NCI-H1436 (cell line): Measurements from ENCODE around the gene PTPRE.
"Not testable (repeated sequence)": the region's sequence is repeated elsewhere in the genome, so short reads cannot be mapped to it uniquely, and the experiment has no call there.

Experiments used
- DNase-seq: peaks from one replicate; lab custom pipeline; 2025; lab: John Stamatoyannopoulos, UW

PTPRE gene

DNA sequence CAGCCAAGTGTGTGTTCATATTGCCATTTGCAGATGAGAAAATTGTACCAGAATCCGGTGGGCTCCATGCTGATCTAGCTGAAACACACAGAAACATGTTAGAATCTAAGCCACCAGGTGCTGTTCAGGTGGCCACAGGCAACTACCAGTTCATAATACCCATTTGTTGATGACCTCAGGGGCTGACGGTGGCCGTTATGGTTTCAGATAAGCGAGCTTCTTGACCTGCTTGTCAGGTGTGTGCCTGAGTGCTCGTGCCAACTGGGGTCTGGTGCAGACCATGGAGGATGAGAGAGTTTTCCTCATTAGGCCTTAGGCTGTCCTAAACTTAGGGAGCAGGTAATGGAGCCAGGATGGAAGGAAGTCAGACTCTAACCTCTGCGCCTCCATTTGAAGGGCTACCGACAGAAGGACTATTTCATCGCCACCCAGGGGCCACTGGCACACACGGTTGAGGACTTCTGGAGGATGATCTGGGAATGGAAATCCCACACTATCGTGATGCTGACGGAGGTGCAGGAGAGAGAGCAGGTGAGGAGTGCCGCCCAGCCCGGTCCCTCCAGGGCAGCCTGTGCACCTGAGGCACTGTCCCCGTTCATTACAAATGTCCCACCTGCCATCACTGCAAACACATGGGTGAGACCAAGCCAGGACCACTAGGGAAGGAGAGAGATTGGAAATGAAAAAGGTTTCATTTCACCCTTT, 166.2 kb downstream of the PTPRE start:
- DNase-seq = no peak

DNA sequence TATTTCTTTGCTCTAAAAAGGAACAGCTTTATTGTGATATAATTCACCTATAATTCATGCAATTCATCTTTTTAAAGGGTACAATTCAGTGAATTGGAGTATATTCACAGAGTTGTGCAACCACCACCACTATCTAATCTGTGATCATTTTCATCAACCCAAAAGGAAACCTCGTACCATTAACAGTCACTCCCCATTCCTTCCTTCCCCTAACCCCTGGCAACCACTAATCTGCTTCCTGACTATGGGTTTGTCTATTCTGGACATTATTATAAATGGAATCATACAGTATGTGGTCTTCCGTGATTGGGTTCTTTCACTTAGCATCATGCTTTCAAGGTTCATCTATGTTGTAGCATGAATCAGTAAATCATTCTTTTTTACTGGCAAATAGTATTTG, 167.0 kb downstream of the PTPRE start:
- no peak for DNase-seq

DNA sequence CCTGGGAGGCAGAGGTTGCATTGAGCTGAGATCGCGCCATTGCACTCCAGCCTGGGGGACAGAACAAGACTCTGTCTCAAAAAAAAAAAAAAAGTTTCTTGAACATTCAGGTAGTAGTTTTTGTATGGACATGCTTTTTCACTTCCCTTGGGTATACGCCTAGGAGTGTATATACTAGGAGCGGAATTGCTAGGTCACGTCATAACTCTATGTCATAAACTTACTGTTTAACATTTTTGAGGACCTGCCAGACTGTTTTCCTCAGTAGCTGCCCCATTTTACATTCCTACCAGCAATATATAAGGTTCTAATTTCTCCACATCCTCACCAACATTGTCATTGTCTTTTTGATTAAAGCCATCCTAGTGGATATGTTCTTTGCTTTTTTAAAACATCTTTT, 167.7 kb downstream of the PTPRE start:
- no peak for DNase-seq

DNA sequence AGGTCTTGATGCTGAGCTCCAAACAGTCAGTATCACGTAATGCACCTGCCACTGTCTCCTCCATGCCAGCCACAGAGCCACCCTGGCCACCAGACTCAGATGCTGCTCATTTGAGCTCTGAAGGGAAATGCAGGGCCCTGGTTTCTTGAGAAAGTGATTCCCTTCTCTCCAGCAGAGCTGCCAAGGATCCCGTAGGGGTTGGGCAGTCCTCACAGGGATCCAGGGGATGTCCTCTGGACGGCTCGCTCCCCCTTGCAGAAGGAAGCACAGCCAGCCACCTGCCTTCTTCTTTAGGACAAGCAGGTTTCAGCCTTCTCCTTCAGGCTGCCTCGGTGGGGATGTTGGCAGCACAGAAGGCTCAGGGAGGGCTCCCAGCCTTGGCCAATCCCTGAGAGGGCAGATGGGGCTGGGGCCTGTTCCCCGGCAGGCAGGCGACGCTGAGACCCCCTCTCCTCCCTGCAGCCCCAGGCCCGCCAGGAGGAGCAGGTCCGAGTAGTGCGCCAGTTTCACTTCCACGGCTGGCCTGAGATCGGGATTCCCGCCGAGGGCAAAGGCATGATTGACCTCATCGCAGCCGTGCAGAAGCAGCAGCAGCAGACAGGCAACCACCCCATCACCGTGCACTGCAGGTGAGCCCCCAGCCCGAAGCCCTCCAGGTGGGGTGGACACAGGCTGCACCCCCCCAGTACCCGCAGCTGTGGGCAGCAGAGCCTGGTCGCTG, 170.4 kb downstream of the PTPRE start:
- no peak for DNase-seq

DNA sequence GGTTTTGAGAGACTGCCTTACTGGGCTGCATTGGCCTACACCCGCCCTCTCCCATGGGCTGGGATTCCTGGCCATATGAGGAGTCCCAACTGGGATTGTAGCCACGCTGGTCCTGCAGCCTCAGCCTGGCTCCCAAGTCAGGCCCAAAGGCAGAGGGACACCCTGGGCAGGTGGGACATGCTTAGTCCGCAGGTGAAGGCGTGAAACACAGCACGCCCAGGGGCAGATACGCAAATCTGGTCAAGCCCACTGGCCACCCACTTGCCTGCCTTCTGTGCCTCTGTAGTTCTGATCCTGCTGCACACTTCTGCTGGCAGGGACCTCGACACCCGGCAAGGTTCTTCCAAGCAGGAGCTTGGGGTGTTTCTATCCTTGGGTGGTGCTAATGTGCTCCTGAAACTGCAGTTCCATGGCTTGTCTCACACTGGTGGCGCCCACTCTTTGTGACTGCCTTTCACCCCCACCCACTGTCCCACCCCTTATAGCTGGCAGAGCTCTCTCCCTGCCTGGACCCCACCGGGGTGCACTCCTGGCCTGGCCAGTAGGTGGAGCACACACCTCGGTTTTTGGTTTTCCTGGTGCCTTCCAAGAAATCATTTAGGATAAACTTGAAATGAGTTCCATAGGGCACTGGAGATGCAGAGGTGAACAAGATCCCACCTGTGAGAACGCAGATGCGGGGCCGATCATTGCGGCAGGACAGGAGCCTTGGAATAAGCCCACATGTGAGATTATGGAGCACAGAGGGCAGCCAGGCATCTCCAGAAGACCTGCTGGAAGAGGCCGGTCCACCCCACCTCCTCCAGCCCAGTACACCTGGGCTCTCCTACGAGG, 171.4 kb downstream of the PTPRE start:
- DNase-seq = no peak

DNA sequence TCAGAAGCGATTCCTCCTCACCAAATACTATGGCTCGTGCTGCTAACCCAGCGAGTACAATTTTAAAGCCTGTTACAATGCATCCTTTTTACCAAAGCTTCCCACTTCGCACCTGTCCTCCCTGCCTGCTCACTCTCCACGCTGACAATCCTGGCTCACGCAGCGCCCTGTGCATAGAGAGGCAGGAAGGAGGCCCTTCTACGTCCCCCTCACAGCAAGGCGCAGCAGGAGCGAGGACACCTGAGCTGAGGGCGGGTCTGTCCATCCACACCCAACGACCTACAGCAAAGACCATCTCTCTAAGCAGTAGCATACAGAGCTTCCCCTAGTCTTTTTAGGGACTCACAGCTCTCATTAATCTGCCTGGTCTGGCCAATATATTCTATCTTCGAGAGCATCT, 173.3 kb downstream of the PTPRE start:
- DNase-seq = no peak

DNA sequence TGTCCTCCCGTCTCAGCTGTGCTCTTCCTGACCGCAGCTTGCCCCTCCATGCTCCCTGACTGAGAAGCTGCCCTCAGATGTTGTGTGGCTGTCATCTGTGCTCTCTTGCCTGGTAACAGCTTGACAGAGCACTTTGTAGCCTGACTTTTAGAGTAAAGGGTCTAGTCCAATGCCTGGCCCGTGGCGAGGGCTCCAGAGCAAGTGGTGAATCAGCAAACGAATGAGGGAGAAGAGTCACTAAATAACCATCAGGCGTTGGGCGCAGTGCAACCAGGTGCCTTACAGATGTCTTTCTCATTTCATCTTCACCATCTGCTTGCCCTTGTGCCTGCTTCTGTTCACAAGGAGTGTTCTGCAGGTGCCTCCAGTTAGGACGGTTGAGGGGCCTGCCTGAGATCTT, 173.7 kb downstream of the PTPRE start:
- DNase-seq = no peak

DNA sequence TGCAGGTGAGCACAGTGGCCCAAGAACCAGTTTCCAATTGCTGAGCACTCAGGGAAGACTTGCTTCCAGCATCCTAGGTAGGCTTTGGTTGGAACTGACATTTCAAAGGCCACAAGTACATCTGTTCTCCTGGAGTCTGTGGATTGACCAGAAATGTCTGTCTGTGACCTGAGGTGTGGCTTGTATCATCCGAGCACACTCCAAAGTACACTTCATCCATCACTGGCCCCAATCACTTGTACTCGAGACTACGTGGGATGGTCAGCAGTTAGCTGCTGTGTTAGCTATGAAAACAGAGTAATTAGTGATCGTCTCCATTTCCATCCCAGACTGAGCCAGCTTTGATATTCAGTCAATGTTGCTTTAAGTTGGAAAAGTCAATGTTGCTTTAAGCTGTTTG, 174.3 kb downstream of the PTPRE start:
- DNase-seq = no peak

DNA sequence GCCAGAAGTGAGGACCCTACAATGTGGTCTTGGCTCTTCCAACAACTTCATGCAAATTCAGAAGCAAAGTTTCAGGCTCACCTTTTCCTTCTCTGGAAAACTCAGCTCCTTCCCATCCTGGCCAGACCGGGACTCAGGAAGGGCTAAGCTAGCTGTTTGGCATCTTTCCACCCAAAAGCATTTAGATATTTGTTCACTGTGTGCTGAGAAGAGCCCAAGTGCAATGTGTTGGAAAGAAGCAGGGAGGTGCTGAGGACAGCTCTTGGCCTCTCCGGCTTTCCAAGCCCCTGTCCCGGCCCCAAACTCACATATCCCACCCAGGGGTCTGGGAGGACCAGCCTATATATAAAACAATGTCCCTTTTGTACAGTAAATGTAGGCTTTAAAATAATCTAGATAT, 174.8 kb downstream of the PTPRE start:
- DNase-seq = no peak

DNA sequence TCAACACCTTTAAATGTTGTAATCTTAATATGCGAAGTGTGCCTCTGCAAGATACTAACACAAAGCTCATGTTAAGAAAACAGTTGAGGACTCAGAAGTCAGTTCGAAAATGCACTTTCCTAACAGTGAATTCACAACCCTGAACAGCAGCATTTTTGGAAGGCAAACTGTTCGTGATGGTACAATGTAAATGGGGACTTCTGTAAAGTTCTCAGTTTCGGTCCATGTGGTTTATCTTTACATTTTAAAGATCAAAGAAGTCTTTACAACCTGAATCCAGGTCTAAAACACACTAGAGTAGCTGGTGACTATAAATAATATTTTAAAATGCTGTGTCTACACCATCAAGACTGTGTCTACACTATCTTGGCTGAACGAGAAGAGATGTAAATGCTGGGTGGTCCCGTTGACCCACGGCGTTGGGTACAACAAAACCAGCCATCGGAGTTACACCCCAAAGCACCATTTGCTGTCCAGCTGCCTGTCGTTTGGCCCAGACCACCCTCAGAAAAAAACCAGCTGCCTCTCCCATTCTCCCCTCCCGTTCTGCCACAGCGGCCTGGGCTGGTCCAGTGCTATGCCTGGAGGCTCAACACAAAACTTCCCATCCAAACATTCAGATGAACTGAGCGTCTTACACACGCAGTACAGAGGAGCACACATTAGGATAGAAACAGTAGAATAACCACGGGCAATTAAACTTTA, 176.4 kb downstream of the PTPRE start:
- no peak for DNase-seq

DNA sequence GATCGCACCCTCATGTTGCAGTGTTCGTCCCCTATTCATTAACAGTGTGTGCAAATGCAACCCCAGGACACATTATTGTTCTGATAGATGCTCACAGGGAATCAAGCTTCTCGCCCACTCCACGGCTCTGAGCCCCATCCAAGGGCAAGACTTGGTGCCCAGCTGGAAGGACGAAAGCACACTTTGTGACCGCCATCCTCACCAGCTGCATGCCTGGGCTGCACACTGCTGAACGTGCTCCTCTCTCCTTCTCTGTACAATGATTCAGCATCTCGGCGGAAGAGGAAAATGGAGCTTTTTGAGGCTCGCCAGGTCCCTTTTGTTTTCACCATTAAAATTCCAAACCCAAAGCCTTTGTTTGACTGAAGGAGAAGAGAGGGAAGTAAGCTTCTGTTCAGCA, 177.5 kb downstream of the PTPRE start:
- DNase-seq = no peak

DNA sequence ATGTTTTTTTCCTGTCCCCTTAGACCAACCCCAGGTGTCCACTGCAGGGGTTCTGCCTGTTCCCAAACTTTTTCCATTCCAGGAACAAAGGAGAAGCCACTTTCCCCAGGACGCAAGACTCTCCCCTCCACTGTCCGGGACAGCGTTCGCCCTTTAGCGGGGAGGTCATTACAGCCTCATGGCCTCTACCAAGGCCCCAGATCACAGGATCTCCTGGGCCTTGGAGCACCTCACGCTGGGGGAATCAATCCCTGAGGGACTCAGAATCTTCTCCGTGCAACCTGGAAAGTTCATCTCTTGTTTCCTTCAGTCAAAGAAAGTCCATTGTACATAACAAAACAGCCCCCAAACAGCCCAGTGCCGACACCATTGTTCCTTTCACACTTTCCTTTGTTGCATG, 178.1 kb downstream of the PTPRE start:
- no peak for DNase-seq

DNA sequence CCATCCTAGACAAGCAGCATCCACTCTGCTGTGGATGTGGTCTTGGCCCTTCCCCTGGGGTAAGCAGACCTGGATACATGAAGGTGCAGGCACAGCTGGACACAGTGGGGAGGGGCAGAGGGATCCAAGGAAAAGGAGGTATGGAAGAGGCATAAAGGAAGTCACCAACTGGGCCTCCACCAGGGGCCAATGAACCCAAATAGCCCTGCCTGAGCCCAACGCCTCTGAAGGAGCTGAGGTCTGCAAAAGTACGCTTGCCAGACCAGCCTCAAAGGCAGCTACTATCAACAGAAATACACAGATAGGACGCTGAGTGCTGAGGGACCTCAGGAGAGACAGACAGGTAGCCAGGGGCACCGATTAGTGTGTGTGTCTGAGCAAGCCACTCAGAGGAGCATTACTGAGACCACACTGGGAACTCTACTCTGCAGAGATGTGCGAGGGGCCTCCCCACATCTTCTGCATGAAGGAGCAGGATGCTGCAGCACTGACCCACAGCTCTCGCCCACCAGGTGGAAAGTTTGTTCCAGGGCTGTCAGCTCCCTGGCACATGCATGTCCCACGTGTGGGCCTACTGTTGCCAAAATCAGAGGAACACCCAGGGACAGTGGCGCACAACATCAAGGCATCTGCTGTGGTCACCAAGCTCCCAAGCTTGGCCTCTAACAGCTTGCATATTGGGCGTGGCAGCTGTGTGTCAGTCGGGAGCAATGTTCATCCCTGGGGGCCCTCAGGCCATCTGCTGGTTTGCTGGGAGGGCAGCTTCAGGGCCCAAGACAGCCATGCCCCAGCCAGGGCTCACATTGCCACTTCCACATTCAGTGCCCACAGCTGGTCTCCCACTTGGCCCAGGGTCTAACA, 179.3 kb downstream of the PTPRE start:
- DNase-seq = no peak

DNA sequence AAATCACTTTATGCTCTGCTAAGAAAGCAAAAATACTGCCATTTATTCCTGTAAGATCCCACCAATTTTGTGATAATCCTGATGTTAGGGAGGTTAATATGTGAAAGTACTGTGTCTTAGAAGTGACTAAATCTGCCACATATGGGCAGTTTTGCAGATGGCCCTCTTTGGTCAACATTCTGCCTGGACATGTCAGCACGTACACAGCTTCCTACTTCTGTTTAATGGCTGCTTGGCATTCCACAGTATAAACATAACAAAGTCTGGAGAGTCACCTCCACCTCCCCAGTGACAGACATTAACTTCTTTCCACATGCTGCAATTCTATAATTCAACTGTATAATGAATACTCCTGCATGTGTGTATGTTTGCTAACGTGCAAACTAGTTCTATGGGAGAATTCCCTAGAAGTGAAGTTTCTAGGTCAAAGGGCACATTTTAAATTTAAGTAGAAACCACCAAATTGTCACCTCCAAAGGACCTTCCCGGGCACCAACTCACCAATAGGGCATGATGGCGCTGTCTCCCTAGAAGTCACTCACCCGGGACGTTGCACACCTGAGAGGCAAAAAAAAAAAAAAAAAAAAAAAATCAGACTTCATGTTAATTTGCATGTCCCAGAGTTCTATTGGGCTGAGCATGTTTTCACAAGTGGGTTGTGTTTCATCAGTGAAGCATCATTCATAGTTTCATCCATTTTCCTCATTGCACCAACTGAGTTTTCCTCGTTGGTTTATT, 180.4 kb downstream of the PTPRE start:
- no peak for DNase-seq

DNA sequence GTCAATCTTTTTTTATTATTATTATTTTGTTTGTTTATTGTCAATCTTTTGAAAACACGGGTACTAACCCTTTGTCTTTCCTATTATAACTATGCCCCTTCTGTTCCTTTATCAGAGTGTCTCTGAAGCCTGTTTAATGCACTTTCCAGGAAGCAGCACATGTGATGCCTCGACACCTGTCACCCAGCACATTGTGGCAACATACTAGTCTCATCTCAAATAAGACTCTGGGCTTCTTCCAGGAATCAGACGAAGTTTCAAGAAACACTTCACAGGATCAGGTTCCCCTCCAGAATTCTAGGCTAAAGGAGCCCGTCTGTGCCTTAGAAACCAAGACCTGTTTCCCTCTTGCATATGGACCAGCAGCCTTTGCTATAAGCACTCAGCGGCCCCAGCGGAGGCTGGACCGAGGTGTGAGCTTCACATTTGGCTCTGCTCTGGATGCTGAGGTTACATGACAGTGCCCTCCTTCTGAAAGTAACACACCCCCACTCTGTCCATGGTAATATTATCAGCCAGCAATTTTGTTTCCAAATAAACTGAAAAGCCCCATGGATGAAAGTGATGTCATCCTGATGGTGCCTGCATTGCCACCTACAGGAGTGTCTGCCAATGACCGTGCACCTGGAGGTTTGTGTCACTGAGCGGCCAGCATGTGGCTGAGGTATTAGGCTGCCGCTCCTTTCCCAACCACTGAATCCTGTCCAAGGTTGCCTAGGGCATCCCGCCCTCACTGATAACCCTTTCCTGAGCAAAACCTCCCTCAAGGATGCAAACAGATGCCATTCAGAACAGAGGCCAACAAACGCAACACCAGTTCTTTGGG, 181.2 kb downstream of the PTPRE start:
- DNase-seq = no peak

DNA sequence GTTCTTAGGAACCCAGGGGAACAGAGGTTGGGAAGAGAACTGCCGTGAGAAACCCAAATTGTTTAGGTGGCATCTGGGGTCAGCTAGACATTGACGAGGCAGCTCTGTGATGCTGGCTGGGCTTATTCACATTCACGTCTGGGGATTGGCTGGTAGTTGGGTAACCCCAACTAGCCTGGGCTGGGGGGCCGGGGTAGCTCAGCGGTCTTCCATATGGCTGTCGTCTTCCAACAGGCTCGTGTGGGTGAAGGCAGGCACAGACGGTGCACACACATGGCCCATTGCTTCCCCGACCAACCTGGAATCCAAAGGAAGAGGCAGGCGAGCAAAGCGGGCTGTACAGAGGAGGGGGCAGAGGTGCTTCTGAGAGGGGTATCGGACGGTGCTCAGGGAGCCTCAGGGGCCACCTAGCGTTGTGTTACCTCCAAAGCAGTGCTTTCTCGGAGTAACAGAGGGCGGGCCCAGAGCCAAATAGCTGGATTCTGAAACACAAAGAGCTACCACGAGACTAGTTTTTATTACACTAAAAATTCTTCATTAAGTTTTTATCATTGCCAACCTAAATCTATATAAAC, 184.8 kb downstream of the PTPRE start:
- DNase-seq = no peak

DNA sequence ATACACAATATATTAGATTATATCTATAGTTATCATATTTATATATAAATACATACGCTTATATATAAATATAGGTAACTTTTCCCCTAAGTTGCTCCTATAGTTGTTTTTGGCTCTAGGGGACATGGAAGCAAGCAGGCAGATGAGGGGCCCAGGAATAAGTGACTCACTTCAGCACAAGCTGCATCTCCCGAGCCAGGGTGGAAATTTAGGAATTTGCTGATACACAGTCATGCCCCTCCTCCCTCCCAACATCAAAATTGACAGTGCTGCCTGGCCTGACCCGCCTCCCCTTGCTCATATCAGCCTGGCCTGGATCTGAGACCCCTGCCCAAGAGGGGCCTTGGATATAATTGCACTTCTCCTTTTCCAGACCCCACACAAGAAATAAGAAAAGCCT, 185.6 kb downstream of the PTPRE start:
- DNase-seq = no peak

DNA sequence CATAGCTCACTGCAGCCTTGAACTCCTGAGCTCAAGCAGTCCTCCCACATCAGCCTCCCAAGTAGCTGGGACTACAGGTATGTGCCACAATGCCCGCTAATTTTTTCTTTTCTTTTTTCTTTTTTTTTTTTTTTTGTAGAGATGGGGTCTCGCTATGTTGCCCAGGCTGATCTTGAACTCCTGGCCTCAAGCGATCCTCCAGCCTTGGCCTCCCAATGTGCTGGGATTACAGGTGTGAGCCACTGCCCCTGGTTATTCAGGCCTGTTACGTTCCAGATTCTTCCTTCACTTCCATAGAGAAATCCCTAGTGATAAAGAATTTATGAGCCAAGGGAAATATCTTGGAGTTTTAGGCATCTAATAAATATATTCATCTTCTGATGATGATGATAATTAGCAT, 187.7 kb downstream of the PTPRE start:
- not testable (repeated sequence) for DNase-seq

DNA sequence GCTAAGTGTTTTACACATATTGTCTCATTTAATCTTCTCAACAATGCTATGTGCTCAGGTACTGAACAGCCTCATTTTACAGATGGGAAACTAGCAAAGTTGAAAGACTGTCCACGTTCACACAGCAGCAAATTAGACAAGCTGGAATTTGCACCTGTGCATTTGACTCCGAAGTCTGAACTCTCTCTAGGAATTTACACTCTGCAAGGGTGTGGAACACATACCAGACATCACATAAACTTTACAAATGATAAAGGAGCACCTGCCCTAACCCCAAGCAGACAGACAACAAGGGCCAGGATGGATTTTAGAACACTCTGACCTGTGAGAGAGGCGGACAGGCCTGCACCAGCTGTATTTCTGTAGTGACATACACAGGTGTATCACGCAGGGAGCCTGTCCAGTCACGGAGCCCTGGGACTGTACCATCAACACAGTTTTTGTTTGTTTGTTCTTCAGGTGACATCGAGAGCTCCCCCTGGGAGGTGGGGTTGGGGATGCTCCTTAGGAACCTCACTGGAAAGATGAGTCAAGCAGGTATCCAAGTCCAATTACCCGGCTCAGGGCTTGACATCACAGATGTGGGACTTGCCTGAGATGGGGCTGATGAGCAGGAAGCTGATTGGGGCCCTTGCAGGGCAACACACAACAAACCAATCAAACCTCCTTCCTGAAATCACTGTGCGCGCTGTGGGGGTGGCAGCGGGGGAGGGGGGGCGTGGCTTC, 188.3 kb downstream of the PTPRE start:
- no peak for DNase-seq
